Fibroblast of skin of right biceps (primary cell): ENCODE results near the gene SLC35F4.

Experiments
- DNase-seq: peaks from one replicate; pipeline ENCODE4 v3.0.0-alpha.2; 2013

The SLC35F4 gene

DNA sequence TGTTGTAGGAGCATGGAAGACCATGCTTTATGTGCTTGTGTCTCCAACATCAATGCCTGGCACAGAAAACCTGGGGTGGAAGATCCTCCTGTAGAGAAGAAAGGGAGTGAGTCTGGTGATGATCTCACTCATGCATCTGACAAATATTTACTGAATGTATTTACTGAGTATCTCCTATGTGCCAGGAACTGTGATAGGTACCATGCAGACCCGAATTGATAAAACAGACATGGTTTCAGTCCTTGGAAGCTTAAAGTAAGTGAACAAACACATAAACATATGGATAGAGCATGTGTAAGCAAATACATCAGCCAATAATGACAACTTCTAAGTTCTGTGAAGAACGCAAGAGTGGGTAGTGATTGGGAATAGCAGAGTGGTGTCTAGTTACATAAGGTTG lies 255.3 kb downstream of the SLC35F4 start:
- no peak for DNase-seq

DNA sequence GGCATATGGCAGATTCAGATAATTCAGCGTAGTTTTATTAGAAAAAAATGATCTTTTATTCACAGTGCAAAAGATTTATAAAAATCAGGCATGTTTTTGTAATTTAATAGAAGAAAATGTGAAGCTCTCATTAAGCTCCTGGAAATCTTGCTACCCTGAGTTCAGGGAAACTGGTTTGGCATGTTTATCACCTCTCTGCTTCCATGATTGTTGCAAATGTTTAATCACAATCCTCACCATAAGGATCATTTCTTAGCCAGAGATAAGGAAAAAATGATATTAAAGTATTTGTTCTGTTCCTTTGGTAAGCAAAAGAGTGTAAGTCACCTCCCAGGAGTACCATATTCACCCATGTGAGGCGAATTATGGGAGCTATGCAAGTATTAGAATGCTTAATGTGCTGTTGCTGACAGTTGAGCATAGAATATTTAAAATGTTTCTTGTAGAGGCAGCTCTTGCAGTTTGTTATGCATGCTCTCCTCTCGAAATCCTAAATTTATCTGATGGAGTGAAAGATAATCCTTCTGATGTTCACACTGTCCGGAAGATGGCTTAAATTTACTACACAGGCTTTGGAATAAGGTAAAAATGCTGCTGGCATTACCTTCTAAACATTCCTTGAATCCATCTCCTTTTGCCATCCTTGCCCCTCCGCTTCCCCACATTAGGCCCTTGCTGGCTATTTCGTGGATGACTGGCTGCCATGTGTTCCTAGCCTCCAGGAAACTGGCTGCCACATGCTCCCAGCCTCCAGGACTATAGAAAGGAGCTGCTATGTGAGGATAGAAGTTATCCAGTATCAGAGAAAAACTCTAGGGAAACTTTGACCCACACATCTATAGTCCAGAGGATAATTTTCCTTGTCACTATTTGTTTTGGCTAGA lies 256.5 kb downstream of the SLC35F4 start:
- DNase-seq = no peak

DNA sequence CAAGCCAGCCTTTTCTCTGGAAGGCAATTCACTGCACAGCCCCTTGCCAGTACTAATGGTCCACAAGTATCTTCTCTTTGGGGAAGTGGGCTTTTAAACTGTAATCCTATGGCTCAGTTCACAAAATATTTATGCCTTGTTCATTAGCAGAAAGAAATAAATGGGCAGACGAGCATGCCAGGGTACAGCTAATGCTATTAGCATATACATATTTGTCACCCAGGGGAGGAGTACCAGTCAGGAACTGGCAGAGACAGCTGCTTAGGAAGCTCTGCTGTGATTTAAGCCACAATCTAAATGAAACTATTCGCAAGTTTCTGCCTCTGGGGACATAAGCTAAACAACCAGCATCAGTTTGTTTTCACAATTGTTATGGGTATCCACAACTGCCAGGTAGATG lies 258.8 kb downstream of the SLC35F4 start:
- DNase-seq = no peak

DNA sequence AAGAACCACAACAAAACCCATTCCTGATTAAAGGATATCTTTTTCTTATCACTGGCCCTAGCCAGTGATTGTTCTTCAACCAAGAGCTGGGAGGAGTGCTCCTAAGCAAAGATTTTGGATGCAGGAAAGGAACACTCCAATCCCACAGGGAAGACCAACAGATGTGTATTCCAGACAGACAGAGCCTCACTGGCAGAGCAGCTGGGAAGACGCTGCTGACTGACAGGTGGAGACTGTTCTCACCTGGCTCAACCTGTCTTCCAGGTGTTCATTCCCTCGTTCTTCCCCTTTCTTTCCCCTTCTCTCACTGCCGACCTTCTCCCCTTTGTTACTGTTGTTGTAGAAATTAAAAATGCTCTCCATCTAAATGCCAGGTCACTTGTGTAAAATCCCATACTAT lies 282.5 kb downstream of the SLC35F4 start:
- no peak for DNase-seq

DNA sequence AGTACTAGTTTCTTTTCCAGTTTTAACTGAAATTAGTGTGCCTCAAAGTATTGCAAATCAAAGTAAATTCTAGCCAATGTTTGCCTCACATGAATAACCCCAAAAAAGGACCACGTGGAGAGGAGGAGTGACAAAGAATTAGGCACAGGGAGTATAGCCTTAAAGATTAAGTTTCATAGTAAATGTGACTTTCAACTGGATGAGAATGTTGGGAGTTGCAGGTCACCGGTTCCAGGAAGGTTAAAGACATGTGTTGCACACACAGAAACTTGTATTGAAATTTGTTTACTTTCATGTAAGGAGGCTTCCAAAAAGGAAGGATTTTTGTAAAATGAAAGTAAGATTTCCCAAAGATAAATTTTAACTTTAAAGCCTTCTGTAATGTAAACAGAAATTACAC lies 283.1 kb downstream of the SLC35F4 start:
- no peak for DNase-seq

DNA sequence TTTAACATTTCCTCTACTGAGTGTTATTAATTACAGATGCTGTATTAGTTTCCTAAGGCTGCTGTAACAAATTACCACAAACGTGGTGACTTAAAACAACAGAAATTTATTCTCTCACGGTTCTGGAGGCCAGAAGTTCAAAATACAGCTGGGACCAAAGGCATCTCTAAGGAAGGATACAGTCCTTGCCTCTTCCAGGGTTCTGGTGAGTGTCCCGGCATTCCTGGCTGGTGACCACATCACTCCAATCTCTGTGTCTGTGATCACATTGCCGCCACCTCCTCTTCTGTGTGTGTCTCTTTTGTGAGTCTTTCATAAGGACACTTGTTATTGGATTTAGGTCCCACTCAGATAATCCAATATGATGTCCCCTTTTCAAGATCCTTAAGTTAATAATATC lies 287.1 kb downstream of the SLC35F4 start:
- peak; percentile 2 for DNase-seq

DNA sequence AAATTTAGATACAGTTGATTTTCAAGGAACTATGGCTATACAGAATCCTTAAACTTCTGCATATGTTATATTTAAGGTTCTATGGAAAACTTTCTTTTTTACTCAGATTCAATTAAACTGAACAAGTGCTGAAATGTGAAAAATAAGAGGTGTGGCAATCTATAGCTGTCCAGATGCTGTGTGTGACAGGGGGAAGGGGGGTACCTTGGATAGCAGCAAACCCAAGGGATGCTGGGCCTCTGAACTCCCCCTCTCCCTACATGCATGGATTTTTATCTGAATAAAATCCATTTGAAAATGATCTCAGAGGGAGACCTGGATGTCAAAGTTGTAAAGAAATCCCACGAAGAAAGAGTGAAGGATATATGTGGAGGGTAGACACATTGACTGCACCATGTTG lies 289.4 kb downstream of the SLC35F4 start:
- no peak for DNase-seq

DNA sequence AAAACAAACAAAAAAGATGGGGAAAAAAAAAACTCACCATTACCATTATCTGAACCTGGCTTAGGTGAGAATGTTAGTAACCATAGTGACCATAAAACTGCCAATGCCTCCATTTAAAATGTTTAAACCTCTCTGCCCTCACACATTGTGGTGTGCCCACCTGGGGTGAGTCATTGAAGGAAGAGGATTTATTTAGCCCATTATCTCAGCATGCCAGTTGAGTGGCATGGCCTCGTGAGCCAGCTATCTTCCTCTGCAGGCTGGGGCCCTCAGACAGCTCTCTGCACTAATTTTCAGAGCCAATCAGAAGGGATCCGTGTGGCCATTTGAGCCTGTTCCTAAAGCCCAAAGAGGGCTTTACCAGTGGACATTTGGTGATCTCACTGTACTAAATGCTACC lies 290.4 kb downstream of the SLC35F4 start:
- DNase-seq = no peak

DNA sequence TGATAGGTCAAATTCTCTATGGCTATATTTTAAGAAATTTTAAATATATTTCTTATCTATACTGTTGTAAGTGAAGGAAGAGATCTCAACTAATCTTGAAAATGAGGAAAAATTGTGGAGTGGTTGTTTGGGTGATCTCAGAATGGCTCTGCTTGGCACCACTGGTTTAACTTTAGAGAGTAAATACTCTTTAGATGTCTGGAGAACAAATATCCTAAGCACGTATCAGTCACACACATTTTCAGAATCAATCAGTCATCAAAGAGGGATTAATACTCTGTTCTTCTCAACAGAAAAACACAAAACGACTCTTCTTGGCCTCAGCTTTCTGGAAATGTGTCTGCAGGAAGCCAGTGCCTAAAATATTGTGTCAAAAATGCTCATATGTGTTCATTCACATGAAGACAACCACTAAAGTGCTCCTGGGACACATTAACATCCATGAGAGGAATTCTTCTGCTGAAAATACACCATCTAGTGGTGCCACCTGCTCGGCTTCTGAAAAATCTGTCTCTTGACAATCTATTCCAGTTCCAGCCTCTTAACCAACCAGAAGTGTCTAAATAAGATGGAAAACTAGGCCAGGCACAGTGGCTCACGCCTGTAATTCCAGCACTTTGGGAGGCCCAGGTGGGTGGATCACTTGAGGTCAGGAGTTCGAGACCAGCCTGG lies 291.1 kb downstream of the SLC35F4 start:
- no peak for DNase-seq

DNA sequence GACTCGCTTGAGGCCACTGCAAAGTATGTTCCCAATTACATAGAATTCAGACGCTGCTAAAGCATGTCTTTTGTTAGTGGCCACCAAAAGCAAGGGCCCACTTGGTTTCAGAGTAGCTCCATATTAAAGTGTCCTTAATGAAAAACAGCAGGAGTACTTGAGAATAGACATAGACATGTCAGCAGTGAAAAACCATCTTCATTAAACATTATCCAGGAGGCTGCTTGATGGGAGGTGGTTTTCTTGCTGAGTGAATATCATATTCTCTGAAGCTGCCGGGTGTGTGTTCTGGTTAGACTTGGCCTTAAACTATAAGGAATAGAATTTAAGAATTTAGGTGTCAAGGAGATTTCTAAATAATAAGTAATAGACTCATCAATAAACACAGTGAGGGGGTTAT lies 292.7 kb downstream of the SLC35F4 start:
- no peak for DNase-seq

DNA sequence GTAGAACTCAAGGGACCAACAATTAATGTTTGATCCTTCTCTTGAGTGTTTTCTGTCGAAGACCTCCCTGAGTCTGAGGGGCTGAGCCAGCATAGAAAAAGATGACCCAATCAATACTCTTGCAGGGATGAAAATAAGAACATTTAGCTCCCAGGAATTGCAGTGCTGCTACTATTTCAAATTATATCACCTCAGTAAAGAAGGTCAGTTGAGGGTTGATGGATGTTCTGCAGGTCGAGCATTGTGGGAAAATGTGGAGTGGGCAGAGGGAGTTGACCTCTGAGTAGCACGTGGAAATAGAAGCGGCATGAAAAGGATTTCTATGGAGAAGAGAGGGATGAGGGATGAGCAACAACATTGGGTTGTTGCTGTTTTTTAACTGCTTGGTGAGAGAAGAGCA lies 297.3 kb downstream of the SLC35F4 start:
- DNase-seq = no peak

DNA sequence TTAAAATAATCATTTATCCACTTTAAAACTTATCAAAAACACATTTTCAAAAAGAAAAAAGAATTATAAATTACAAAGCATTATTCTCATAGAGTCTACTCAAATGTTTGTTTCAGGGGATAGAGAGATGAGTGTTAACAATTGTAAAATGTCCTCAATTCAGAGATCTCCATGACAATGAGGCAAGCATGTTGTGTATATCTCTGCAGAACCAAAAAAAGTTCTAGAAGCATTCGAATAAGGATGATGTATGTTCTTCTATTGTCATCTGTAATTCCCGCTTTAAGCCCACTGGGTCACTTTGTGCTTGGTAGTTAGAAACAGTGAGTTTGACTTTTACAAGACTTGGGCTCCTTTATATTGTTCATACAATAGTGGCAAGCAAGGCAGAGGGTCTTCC lies 298.7 kb downstream of the SLC35F4 start:
- no peak for DNase-seq

DNA sequence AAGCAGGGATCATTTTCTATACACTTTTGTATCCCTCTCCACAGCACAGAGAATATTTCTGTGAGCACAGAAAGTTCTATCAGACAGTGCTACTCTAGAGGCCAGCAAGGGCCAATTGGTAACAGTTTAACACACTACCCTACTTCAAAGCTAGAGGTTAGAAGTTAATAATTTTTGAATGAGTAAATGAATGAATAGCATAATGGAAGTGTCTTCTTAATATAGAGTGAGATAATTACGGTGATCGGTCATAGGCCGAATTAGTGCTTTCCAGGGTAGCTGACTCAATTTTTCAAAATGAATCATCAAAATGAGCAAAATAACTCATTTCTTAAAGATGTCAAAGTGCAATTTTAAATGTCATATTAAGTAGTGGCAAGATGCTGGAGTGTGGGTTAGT lies 305.2 kb downstream of the SLC35F4 start:
- no peak for DNase-seq

DNA sequence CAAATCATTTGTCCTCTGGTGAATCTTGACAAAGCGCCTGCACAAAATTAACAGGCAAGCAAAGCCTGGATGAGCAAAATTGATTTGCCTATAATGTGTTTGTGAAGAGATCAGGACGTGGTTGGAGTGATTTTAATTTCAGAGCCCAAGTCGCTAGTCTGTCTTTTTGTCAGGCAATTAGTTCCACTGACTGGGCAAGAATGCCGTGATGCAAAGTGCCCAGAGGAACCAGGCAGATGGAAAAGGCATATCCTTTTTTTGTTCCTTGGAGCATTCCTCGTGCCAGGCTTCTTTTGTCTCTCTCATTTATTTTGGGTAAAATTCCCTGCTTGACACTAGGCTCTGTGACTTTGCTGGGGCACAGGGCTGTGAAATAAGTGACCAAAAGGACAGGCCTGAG lies 306.3 kb downstream of the SLC35F4 start:
- DNase-seq = no peak

DNA sequence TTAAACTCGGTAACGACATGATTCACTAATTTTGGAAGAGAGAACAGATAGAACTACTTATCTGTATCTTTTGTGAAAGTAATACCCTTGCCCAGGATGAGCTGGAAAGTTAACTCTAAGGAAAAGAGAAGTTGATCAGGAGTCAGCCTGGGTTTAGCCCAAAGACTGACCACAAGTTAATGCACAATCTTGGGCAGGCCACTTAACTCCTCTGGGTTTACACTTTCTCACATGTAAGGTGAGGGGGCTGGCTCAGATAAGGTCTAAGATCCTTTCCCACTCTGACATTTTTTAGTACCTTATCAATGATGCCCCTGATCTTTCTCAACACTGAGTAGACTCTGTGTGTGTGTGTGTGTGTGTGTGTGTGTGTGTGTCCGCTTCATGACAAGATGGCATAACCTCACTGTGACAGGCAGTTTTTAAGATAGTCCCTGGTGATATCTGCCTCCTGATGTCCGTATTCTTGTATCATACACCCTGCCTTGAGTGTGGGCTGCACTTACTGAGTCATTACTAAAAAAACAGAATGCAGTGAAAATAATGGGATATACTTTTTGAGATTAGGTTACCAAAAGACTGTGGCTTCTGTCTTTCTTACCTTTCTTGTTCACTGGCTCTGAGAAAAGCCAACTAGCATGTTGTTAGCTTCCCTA lies 316.0 kb downstream of the SLC35F4 start:
- DNase-seq = no peak

DNA sequence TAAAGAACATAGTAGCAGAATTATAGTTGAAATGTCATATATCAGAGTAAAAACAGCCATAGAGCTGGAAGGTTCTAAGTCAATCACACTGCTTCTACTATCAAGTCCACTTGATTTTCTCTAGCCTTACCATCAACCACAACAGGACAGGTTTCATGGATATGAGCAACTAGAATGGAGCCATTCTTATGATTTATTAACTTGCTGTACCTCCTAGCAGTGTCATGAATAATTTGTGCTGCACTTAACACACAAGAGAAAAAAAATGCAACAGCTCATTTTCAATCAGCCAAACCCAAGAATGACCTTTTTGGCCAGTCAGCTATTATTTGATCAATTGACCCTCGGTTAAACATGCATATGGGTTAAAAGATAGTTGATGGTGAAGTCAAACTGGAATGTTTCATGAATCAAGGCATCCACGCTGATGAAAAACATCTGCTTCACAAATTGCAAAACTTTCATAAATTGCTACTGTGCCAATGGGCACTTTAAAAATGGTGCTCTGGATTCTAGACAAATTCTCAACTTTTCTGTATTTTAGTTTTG lies 316.8 kb downstream of the SLC35F4 start:
- DNase-seq = no peak

DNA sequence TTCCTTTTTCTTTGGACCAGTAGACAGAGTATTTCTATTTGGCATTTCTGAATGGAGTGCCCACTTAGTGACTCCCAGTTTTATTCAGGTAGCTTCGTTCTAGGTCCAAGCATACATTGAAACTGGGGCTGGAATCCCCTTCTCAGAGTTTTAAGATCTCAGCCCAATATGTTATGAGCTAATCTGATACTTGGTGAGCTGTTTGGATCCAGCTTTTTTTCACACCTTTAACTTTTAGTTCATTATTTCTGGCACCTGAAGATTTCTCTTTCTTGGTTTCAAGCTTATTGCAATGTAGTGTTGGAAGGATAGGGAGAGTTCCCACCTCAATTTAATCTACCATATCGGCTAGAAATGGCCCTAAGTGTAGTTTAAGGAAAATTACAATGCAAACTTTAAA lies 318.8 kb downstream of the SLC35F4 start:
- no peak for DNase-seq

DNA sequence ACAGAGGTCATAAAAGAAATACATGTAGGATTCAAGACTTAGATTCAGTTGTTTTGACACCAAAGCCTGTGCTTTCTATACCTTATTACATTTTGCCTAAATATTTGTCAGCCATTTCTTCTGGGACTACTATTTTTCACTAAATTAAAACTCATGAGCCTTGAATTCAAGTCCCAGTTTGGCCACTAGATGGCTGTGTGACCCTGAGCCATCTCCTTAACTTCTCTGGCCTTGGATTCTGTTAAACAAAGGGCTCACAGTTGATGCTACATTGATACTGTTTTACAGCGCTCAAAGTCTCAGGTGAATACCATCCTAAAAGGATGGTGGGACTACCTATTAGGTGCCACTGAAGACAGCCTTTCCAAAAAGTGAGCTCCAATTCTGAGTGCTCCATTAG lies 332.7 kb downstream of the SLC35F4 start:
- DNase-seq = peak; percentile 15

DNA sequence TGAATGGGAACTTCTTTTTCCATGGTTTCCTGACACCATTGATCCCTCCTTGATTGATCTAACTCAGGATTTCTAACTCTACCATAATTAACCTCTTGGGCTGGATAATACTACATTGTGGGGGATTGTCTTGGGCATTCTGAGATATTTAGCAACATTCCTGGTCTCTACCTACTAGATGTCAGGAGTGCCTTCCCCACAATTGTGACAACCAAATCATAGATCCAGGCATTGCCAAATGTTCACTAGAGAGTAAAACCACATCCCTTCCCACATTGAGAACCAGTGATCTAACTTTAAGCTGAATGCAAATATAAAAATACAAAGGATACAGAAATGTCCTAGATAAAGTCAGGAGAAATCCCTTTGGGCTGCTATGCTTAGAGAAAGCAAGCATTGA lies 335.3 kb downstream of the SLC35F4 start:
- DNase-seq = no peak

DNA sequence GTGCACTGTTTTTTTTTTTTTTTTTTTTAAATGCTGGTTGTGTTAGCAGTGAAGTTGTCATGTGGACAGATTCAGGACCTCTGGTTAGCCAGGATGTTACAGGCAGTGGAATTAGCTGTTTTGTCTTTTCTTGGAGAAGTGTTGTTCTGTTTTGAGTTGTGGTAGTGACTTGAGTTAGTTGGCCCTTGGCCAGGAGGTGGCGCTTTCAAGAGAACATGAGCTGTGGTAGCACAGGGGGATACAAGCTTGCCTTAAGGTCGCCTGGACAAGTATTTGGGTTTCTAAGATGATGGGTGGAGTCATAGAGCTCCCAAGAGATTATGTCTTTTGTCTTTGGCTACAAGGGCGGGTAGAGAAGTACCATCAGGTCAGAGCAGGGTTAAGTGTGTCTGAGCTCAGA lies 338.9 kb downstream of the SLC35F4 start:
- DNase-seq = no peak

DNA sequence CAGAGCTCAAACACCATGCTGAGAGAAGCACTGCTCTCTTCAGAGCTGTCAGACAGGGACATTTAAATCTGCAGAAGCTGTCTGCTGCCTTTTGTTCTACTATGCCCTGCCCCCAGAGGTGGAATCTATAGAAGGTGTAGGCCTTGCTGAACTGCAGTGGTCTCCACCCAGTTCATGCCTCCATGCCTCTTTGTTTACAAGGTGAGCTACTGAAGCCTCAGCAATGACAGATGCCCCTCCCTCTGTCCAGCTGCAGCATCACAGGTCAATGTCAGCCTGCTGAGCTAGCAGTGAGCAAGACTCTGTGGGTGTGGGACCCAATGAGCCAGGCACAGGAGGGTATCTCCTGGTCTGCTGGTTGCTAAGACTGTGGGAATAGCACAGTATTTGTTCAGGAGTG lies 346.8 kb downstream of the SLC35F4 start:
- no peak for DNase-seq
